Measurements from ENCODE around the gene SS18L1.
"Not testable (repeated sequence)": the region's sequence is repeated elsewhere in the genome, so short reads cannot be mapped to it uniquely, and the experiment has no call there.

The SS18L1 gene

DNA sequence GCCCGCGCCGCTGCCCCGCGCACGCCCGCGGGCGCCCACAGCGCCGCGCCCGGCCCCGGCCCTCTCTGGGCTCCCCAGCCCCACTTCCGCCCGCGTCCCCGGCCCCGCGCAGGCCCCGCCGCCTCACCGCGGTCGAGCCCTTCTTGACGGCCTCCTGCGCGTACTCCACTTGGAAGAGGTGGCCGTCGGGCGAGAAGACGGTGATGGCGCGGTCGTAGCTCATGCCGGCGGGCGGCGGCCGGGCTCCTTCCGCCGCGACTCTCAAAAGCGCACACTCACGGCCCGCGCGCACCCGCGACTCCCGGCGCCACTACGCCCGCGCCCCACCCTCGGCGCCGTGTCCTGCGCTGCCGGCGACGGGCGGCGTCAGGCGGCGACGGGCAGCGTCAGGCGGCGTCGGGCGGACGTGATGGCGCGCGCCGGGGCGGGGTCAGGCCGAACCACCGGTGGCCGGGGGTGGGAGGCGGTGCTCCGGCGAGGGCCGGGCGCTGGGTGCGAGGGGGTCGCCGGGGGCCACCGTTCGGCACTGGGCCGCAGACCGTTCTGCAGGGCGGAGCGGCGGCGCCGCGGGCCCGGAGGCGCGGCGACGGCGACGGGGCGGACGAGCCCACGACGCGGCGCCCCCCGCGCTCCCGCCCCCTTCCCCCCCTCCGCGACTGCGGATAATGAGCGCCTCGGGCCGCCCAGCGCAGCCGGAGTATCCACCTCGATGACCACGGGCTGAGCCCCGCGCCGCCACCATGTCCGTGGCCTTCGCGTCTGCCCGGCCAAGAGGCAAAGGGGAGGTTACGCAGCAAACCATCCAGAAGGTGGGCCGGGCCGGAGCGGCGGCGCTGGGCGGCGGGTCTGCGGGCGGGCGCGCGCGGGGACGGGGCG, at the start of gene SS18L1, which contains the start of gene PSMA7:
Gene SS18L1, plus strand, starts transcription at position 689 of the 876 bp plus-strand sequence. Its CDS starts 52 bp downstream, at position 741.
Gene PSMA7, minus strand, starts transcription at position 314 of the 876 bp plus-strand sequence. Its CDS starts 91 bp downstream, at position 223.
- peak; percentile 66 to 79 for DNase-seq (ENCODE audit: low read depth in 2 of 2)

DNA sequence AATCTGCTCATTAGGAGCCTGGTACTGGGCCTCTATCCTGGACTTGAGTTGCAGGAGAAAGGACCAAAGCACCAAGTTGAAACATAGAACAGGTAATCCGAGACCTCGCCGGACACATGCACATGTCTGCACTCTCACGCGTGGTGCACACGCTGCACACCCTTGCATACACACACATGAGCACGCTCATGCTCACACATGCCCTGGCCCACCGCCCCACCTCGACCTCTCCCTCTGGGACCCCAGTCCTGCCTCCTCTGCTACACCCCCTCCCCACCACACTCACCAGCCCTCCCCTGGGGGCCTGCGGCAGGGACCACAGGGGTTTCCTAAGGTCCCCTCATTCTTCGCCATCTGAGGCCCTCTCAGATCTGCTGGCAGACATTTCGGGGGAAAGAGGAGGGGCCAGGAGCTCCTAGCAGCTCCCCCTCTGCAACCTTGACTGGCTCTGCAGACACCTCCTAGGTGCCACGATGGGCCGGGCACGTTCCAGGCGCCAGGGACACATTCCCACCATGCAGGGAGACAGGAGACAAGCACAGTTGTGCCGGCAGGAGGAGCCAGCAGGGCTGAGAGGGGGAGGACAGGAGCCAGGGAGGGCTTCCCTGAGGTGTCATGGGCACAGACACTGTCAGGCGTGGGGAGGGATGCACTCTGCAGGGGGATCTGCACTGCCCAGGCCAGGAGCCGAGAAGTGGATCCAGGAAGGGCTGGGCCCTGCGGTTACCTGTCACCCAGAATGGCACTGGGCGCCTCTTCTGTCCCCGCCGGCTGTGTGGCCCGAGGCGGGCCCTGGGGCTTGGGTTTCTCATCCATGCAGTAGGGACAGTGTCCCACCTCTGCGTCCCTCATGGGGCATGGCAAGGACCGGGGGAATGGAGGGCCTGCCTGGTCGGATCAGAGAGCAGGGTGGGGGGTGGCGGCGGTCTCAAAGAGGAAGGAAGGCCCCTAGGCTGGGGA, 46.9 kb upstream of the SS18L1 start:
- DNase-seq (ENCODE audit: low read depth in 2 of 2), result no peak

- DNase-seq (ENCODE audit: low read depth in 2 of 2), result no peak
These were observed 45.6 kb upstream of the SS18L1 start for GRCh38 chr20:62097881-62098407.

DNA sequence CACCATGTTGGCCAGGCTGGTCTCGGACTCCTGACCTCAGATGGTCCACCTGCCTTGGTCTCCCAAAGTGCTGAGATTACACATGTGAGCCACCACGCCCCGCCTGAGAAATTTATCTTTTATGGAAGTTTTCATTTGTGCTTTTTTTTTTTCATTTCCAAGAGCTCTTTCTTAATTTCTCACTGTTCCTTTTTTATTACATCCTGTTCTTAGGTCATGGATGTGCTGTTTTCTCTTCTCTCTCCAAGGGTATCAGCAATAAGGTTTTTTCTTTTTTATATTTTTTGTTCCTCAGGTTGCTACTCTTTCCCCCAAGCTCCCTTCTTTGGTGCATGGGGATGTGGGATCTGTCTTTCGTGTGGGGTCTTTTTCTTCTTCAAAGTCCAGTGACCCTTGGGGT, 42.5 kb upstream of the SS18L1 start:
- DNase-seq (ENCODE audit: low read depth in 2 of 2), result no peak

- DNase-seq (ENCODE audit: low read depth in 2 of 2), result no peak
These were observed 39.9 kb upstream of the SS18L1 start for GRCh38 chr20:62103508-62104233.

DNA sequence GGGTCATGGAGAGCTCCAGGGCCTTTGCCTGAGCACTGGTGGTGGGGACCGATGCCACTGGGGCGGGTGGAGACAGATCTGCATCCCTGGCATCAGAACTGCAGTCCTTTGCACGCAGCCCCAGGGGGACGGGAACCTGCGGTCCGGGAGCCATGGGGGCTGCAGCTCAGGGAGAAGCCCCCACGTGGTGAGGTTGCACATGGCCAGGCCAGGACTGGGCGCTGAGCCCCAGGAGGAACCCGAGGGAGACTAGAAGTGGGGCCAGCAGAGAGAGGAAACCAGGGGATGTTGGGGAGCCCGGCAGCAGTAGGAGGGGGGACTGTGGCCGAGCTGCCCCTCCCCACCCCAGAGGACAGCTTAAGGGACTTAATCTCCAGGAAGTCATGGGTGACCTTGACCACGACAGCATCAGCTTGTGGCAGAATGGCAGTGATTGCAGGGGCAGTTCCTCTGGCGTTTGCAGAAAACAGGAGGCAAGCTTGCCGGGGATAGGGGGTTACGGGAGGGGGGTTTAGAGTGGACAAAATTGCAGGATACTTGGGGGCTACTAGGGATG, 39.3 kb upstream of the SS18L1 start:
- no peak for DNase-seq (ENCODE audit: low read depth in 2 of 2)

DNA sequence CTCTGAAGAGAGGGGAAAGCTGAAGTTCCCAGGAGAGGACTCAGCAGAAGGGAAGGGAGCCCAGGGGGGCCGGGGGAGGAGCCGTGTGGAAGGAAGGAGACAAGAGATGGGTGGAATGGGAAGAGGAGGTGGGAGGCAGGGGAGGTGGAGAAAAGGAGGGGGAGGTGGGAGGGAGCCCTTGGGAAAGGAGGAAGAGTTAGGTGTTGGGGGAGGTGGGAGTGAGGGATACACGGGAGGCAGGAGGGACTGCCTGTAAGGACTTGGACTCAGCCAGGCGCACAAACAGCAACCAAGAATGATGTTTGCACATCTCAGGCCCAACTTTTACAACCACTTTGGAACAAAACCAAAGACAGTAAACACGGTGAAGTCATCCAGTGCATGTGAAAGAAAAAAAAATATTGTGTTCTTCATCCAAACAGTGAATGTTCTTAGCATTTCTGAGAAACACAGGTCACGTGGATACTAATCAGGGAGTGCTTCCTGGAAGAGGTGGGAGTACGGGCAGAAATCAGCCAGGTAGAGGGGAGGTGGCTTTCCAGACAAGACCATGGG, 38.7 kb upstream of the SS18L1 start:
- DNase-seq (ENCODE audit: low read depth in 2 of 2), result no peak

DNA sequence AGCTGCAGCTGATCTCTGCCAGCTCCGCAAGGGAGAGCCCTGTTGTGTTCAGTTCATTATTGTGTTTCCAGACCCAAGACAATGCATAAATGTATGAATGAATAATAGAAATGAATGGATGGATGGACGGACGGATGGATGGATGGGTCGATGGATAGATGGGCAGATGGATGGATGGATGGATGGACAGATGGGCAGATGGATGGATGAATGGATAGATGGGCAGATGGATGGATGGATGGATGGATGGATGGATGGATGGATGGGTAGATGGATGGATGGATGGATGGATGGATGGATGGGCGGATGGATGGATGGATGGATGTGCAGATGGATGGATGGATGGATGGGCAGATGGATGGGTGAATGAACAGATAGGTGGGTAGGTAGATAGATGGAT, 38.0 kb upstream of the SS18L1 start:
- DNase-seq (ENCODE audit: low read depth in 2 of 2), result no peak

- no peak for DNase-seq (ENCODE audit: low read depth in 2 of 2)
These were observed 32.4 kb upstream of the SS18L1 start for GRCh38 chr20:62111148-62111547.

DNA sequence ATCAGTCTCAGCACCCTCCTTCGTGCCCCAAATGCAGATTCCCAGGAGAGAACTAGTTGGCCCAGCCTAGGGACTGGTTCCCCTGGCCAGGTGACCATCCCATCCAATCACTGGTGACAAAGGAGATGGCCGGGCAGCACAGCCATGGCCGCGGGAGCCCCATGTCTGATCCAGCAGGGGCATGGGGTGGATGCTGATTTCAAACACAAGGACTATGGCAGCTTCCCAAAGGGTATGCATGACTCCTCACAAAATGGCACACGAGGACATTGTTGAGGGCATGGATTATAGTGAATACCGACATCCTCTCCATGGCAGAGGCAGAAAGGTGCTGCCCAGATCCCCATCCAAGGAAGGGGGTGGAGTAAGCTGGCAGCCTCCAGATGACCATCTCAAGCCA, 31.2 kb upstream of the SS18L1 start:
- no peak for DNase-seq (ENCODE audit: low read depth in 2 of 2)

DNA sequence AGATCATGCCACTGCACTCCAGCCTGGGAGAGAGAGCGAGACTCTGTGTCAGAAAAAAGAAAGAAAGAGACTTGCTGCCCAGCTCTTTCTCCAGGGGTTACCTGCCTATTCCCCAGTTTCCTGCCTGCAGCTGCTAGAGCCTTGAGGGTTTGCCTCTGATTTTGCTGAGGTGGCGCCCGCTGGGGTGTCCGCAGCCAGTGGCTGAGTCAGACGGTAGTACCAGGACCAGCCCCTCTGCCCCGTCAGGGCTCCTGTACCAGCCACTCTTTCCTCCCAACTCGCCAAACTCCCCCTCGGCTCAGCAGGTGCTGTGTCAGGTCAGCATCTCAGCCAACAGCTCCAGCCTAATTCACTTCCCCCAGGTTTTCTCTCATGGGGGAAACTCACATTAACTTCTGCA, 28.7 kb upstream of the SS18L1 start:
- DNase-seq (ENCODE audit: low read depth in 2 of 2), result no peak

DNA sequence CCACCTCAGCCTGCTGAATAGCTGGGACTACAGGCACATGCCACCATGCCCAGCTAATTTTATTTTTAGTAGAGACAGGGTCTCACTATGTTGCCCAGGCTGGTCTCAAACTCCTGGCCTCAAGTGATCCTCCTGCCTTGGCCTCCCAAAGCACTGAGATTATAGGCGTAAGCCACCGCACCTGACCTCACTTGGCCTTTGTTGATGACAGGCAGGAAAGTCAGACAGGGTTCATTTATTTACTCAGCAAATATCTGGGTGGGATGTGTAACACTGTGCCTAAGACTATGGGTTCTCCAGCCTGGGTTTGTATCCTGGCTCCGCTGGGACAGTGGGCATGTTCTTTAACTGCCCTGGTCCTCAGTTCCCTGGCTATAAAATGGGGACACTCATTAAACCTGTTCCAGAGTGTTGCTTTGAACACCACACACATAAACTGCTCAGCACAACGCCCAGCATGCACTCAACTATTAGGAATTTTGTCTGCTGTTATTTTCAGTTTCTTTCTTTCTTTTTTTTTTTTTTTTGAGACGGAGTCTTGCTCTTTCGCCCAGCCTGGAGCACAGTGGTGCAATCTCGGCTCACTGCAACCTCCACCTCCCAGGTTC, 27.7 kb upstream of the SS18L1 start:
- DNase-seq (ENCODE audit: low read depth in 2 of 2), result not testable (repeated sequence)

DNA sequence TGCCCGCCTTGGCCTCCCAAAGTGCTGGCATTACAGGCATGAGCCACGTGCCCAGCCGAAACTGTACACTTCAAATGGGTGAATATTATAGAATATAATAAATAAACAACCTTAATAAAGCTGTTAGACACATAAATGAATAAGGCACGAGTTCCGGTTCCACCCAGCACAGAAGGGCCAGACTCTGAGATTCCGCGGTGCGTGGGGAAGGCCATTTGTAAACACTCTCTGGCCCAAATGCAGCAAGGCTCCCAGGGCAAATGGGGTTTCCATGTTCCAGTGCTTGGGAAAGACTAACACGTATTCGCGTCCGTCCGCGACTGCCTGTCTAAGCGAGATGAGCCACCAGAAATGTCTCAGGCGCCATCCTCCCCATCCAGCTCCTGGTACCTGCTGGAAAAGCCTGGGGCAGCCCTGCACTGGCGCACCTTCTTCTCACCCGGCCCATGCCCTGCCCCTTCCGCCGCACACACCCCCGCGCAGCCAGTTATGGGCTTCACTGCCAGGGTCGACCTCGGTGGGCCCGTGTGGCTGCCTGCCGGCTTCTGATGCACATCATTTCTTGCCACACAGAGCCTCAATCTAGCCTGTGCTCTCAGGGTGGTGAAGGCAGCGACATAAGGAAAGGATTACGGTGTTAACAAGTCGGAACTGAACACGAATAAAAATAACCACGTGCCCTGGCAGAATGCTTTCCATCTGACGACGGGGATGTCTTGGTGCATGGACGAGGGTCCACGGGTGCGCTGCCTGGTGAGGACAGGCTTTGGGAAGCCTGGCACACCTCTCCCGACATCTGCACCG, 26.8 kb upstream of the SS18L1 start:
- no peak for DNase-seq (ENCODE audit: low read depth in 2 of 2)

- DNase-seq (ENCODE audit: low read depth in 2 of 2), result no peak
These were observed 26.3 kb upstream of the SS18L1 start for GRCh38 chr20:62117362-62117646.

- DNase-seq (ENCODE audit: low read depth in 2 of 2), result peak; percentile 53 to 54
These were observed 25.9 kb upstream of the SS18L1 start for GRCh38 chr20:62117658-62118057.

DNA sequence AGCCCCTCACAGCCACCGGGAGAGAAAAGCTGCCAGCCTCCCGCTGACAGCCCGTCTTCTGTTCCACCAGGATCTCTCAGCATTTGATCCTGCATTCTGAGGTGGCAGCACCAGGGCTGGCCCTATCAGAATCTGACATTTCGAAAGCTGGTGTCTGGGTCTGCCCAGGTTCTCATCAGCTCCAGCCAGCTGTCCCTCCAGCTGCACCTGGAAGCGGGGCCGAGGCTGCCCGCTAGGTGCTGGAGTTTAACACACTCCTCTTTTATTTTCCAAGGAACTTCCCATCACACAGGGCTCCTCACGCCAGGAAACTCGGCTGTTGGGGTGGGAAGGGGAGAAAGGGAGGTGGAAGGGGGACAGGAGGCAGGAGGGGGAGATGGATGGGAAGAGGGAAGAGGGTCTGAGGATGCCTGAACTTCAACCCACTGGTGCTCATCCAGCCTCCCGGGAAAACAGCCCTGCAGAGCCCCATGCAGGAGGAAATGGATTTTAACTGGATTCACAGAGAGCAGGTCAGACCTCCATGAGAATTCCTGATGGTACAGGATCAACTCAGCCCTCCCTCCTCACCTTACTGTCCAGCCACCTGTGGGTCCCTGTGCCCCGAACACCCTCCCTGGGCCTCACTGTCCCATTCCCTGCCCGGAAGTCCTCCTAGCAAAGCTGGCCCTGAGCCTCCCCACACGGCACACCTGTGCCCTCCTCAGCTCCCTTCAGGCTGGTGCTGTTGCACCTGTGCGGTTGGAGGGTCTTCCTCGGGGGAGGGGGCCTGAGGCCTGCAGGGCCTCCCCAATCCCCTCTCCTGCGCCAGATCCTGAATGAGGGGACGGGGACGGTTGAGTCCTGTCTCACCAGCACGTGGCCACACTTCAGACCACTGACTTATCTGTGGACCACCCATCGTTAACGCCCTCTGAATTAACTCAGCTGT, 25.2 kb upstream of the SS18L1 start:
- DNase-seq (ENCODE audit: low read depth in 2 of 2), result no peak

DNA sequence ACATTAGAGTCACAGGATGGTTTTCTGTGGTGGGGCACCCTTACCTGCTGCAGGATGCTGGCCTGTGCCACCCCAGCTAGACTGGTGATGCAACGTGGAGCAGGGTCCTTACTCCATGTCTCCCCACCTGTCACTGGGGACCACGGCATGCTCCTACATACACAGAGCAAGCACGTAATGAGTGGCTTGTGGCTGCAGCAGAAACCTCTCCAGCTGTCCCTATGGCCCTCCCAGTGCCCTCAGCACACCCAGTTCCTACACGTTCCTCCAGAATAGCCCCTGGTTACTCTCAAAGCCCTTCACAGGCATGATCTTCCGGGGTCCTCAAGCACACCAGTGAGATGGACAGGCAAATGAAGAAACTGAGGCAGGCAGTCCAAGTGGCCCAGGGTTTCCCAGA, 24.5 kb upstream of the SS18L1 start:
- DNase-seq (ENCODE audit: low read depth in 2 of 2), result no peak

DNA sequence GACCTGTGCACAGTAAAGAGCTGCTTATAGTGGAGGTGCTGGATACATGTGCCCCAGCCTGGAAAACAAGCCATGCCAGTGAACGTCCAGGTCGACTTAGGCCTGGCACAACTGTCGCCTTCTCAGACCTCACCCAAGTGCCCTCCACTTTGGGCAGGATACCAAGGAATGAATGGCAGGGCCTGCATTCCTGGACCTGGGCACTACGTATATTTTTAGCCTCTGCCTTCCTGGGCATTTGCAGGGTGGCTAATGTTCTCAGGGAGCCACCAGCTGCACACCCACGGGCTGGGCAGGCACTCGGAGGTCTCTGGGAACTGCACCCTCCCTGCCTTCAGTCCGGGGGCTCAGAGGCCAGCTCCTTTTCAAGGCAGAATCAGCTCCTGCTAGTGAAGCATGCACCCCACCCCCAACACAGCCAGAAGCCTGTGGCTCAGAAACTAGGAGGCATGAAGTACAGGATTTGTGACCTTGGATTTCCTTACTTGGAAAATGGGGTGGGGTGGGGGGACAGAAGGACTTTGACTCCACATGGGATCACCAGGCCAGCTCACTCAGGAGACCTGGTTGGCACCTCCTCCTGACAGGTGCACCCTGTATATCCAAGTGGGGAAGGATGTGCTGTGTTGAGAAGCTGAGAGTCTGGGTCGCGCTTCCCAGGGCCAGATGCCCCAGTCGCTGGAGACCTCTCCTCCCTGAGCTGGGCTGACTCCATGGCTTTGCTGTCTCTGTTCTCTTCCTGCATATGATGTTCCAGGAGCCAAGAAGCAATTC, 23.8 kb upstream of the SS18L1 start:
- DNase-seq (ENCODE audit: low read depth in 2 of 2), result no peak

Measured in stimulated activated CD8-positive, alpha-beta memory T cell treated with anti-CD3 and anti-CD28 coated beads, Interleukin-15, amount 100 ng/mL, for 4 hours (primary cell).